Kidney epithelial cell (primary cell): ENCODE measurements around the gene NT5C2. TPM values are rescaled to one million over a fixed set of nuclear protein-coding genes. Genes with fewer than 3 reads are reported as not detected.
"Not testable (repeated sequence)": the region's sequence is repeated elsewhere in the genome, so short reads cannot be mapped to it uniquely, and the experiment has no call there.

Experiments used
- DNase-seq: peaks from one replicate; pipeline ENCODE4 v3.0.0-alpha.2; 2010; ENCODE audit warnings: low read depth
- H3K27me3 ChIP-seq: 2 replicates; pipeline ENCODE4 v1.6.0; 2011; ENCODE audit warnings: low read length; ENCODE audit not compliant: control insufficient read depth, insufficient read depth
- H3K36me3 ChIP-seq: 2 replicates; pipeline ENCODE4 v1.5.1; 2011; ENCODE audit warnings: low read length; ENCODE audit not compliant: control insufficient read depth, insufficient read depth
- H3K4me3 ChIP-seq: 2 replicates; pipeline ENCODE4 v1.5.1; 2011; ENCODE audit warnings: low read depth, mild to moderate bottlenecking, control low read depth, low read length
- total RNA-seq: library from RNA; depleted of rRNA; stranded (reverse); fragments of >200 nt; gene quantifications from 2 replicates; pipeline ENCODE4 v1.2.3, GENCODE V29; 2015
- TF ChIP-seq, protein P1 (sequence below): IDR thresholded peaks from 2 replicates; pipeline ENCODE4 v1.5.1; 2011; ENCODE audit warnings: mild to moderate bottlenecking, moderate library complexity, low read length, control low read depth, inconsistent platforms; ENCODE audit not compliant: insufficient read depth, poor library complexity, severe bottlenecking

NT5C2 gene
- total RNA-seq, 1 donor from 2014 or later: 90.7 TPM

DNA sequence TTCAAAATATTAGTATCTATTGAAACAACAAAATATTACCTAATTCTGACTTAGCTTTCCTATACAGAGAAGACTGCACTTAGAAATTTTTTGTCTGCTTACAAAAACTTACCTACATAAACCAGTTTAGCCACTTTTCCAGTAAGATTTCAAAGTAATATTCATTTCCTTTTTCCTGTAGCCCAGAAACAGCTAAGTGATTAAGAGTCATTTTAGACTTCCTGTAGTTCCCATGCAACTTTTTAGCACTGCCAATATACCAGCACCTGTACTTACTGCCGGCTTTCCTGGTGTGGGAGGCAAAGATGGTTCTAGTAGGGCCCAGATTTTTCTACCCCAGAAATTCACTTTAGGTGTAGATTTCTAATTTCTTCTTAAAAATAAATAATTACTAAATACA lies 21.8 kb downstream of the NT5C2 start:
- H3K27me3 ChIP-seq: no peaks in the 10 kb centered on the region
- no peak overlapping the region for H3K4me3 ChIP-seq
- DNase-seq: no peak
- TF ChIP-seq, protein P1, sequence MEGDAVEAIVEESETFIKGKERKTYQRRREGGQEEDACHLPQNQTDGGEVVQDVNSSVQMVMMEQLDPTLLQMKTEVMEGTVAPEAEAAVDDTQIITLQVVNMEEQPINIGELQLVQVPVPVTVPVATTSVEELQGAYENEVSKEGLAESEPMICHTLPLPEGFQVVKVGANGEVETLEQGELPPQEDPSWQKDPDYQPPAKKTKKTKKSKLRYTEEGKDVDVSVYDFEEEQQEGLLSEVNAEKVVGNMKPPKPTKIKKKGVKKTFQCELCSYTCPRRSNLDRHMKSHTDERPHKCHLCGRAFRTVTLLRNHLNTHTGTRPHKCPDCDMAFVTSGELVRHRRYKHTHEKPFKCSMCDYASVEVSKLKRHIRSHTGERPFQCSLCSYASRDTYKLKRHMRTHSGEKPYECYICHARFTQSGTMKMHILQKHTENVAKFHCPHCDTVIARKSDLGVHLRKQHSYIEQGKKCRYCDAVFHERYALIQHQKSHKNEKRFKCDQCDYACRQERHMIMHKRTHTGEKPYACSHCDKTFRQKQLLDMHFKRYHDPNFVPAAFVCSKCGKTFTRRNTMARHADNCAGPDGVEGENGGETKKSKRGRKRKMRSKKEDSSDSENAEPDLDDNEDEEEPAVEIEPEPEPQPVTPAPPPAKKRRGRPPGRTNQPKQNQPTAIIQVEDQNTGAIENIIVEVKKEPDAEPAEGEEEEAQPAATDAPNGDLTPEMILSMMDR: no peak
- H3K36me3 ChIP-seq: peaks cover 3% of the 10 kb centered on the region

- H3K27me3 ChIP-seq: no peaks in the 10 kb centered on the region
- H3K4me3 ChIP-seq: no peak overlapping the region
- no peak for DNase-seq
- H3K36me3 ChIP-seq: peaks cover 3% of the 10 kb centered on the region
- TF ChIP-seq, protein P1: no peak
Measured at GRCh38 chr10:103168438-103168837, 24.6 kb downstream of the NT5C2 start.

GRCh38 chr10:103167554-103167953 lies 25.5 kb downstream of the NT5C2 start:
- H3K4me3 ChIP-seq, H3K27me3 ChIP-seq, H3K36me3 ChIP-seq, DNase-seq: not testable (repeated sequence)

DNA sequence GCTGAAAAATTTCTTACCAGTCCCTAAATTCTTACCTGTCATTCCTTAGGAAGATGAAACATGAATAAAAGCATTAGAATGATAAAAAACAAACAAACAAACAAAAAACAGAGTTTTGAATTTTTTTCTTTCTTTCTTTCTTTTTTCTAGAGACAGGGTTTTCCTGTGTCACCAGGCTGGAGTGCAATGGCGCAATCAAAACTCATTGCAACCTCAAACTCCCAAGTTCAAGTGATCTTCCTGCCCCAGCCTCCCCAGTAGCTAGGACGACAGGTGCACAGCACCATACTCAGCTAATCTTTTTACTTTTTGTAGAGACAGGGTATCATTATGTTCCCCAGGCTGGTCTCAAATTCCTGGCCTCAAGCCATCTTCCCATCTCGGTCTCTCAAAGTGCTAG lies 26.5 kb downstream of the NT5C2 start:
- Histone ChIP-seq H3K4me3 (no peak overlapping the region), H3K36me3 (peaks cover 1% of the 10 kb centered on the region), H3K27me3 (no peaks in the 10 kb centered on the region)
- TF ChIP-seq, protein P1: no peak
- DNase-seq: no peak

- not testable (repeated sequence) for H3K27me3 ChIP-seq, H3K4me3 ChIP-seq, H3K36me3 ChIP-seq, DNase-seq
Measured at GRCh38 chr10:103163766-103164403, 29.2 kb downstream of the NT5C2 start.

- Histone ChIP-seq H3K27me3 (no peaks in the 10 kb centered on the region), H3K36me3 (no peaks in the 10 kb centered on the region), H3K4me3 (no peak overlapping the region)
- DNase-seq: no peak
- TF ChIP-seq, protein P1: no peak
Measured at GRCh38 chr10:103157246-103157645, 35.8 kb downstream of the NT5C2 start.

DNA sequence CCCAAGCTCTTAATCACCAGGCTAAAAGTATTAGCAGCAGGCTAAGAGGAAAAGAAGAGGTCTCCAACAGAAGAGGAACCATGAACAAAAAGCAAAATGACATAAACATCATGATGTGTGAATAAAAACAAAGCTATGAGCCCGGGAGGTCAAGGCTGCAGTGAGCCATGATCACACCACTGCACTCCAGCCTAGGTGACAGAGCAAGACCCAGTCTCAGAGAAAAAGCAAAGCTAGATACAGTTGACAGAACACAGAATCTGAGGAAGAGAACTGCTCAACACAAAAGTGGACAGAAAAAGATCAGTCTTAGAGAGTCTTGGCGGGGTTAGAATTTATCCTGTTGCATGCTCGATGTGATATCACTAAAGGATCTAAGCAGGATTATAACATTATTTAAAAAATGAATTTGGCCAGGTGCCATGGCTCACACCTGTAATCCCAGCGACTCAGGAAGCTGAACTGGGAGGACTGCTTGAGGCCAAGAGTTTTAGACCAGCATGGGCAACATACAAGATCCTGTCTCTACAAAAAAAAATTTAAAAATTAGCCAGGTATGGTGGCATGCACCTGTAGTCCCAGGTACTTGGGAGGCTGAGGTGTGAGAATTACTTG lies 37.5 kb downstream of the NT5C2 start:
- H3K36me3 ChIP-seq: no peaks in the 10 kb centered on the region
- DNase-seq: no peak
- H3K4me3 ChIP-seq: no peak overlapping the region
- no peaks in the 10 kb centered on the region for H3K27me3 ChIP-seq
- TF ChIP-seq, protein P1: no peak
